ENCODE measurements around the gene NASP.

NASP gene

GRCh38 chr1:45635211-45635610 is 51.4 kb downstream of the NASP start:
- H3K36me3 ChIP-seq (ENCODE audit: insufficient read depth, low read length): peaks cover 94% of the 10 kb centered on the region
- H3K4me1 ChIP-seq (ENCODE audit: insufficient read depth, low read length, poor library complexity, severe bottlenecking): no peaks in the 10 kb centered on the region
- no peaks in the 10 kb centered on the region for H3K9me3 ChIP-seq (ENCODE audit: insufficient read depth, low read depth, low read length)
- H3K9ac ChIP-seq (ENCODE audit: low read depth, low read length, poor library complexity, severe bottlenecking): no peak overlapping the region
- H3K9me2 ChIP-seq (replicated peaks; ENCODE audit: low read depth, low read length): no peaks in the 10 kb centered on the region
- no peak for TF ChIP-seq EZH2phosphoT487 (IDR thresholded peaks at IDR 0.05; ENCODE audit: borderline replicate concordance)
- TF ChIP-seq CTCF (conservative IDR thresholded peaks at IDR 0.05; ENCODE audit: low read length): no peak
- H3K4me3 ChIP-seq (ENCODE audit: low read length, poor library complexity, severe bottlenecking): no peak overlapping the region
- no peaks in the 10 kb centered on the region for H3F3A ChIP-seq (ENCODE audit: low read depth)
- no peak overlapping the region for H3K4me2 ChIP-seq (ENCODE audit: low read depth, low read length, poor library complexity, severe bottlenecking)
- no peaks in the 10 kb centered on the region for H3K27me3 ChIP-seq (ENCODE audit: insufficient read depth, low read length, poor library complexity, severe bottlenecking)
- H4K20me1 ChIP-seq (ENCODE audit: insufficient read depth, low read length, poor library complexity, severe bottlenecking): no peaks in the 10 kb centered on the region
- no peak overlapping the region for H2AFZ ChIP-seq (ENCODE audit: low read length)
- no peaks in the 10 kb centered on the region for H3K79me2 ChIP-seq (ENCODE audit: insufficient read depth, low read length)

- H2AFZ ChIP-seq (ENCODE audit: low read length): no peak overlapping the region
- H3K27me3 ChIP-seq (ENCODE audit: insufficient read depth, low read length, poor library complexity, severe bottlenecking): no peaks in the 10 kb centered on the region
- no peaks in the 10 kb centered on the region for H3K9me2 ChIP-seq (replicated peaks; ENCODE audit: low read depth, low read length)
- TF ChIP-seq EZH2phosphoT487 (IDR thresholded peaks at IDR 0.05; ENCODE audit: borderline replicate concordance) (no peak), CTCF (conservative IDR thresholded peaks at IDR 0.05; ENCODE audit: low read length) (no peak)
- no peak overlapping the region for H3K9ac ChIP-seq (ENCODE audit: low read depth, low read length, poor library complexity, severe bottlenecking)
- H3F3A ChIP-seq (ENCODE audit: low read depth): no peaks in the 10 kb centered on the region
- peaks cover 72% of the 10 kb centered on the region for H3K36me3 ChIP-seq (ENCODE audit: insufficient read depth, low read length)
- no peak overlapping the region for H3K4me2 ChIP-seq (ENCODE audit: low read depth, low read length, poor library complexity, severe bottlenecking)
- H3K79me2 ChIP-seq (ENCODE audit: insufficient read depth, low read length): no peaks in the 10 kb centered on the region
- H3K4me1 ChIP-seq (ENCODE audit: insufficient read depth, low read length, poor library complexity, severe bottlenecking): no peaks in the 10 kb centered on the region
- H3K9me3 ChIP-seq (ENCODE audit: insufficient read depth, low read depth, low read length): no peaks in the 10 kb centered on the region
- peaks cover 4% of the 10 kb centered on the region for H4K20me1 ChIP-seq (ENCODE audit: insufficient read depth, low read length, poor library complexity, severe bottlenecking)
- no peak overlapping the region for H3K4me3 ChIP-seq (ENCODE audit: low read length, poor library complexity, severe bottlenecking)
Observed at GRCh38 chr1:45640293-45640692, 56.5 kb downstream of the NASP start.

- Histone ChIP-seq H3F3A (ENCODE audit: low read depth) (no peaks in the 10 kb centered on the region), H3K27me3 (ENCODE audit: insufficient read depth, low read length, poor library complexity, severe bottlenecking) (no peaks in the 10 kb centered on the region), H4K20me1 (ENCODE audit: insufficient read depth, low read length, poor library complexity, severe bottlenecking) (peaks cover 4% of the 10 kb centered on the region), H3K9me2 (replicated peaks; ENCODE audit: low read depth, low read length) (no peaks in the 10 kb centered on the region), H2AFZ (ENCODE audit: low read length) (no peak overlapping the region), H3K9ac (ENCODE audit: low read depth, low read length, poor library complexity, severe bottlenecking) (no peak overlapping the region), H3K36me3 (ENCODE audit: insufficient read depth, low read length) (peaks cover 63% of the 10 kb centered on the region), H3K4me1 (ENCODE audit: insufficient read depth, low read length, poor library complexity, severe bottlenecking) (no peaks in the 10 kb centered on the region), H3K79me2 (ENCODE audit: insufficient read depth, low read length) (peaks cover 5% of the 10 kb centered on the region; the same call in 1 of the 2 replicates), H3K4me2 (ENCODE audit: low read depth, low read length, poor library complexity, severe bottlenecking) (no peak overlapping the region), H3K9me3 (ENCODE audit: insufficient read depth, low read depth, low read length) (no peaks in the 10 kb centered on the region), H3K4me3 (ENCODE audit: low read length, poor library complexity, severe bottlenecking) (no peak overlapping the region)
- TF ChIP-seq CTCF (conservative IDR thresholded peaks at IDR 0.05; ENCODE audit: low read length): no peak
- TF ChIP-seq EZH2phosphoT487 (IDR thresholded peaks at IDR 0.05; ENCODE audit: borderline replicate concordance): no peak
Observed at GRCh38 chr1:45643321-45643720, 59.5 kb downstream of the NASP start.

All from Loucy (cell line).